HG03439 (cell line): ENCODE results near the gene XPNPEP3.
"Not testable (repeated sequence)": the region's sequence is repeated elsewhere in the genome, so short reads cannot be mapped to it uniquely, and the experiment has no call there.

ENCODE experiments used
- ATAC-seq: cut with Tn5 transposase; IDR thresholded peaks from one replicate; pipeline ENCODE4 v1.9.1; 2021; ENCODE audit warnings: mild to moderate bottlenecking, moderate library complexity; ENCODE audit not compliant: unreplicated experiment

The XPNPEP3 gene

GRCh38 chr22:40855979-40856512 lies 902 bp upstream of the XPNPEP3 start:
- ATAC-seq: peak; percentile 23

DNA sequence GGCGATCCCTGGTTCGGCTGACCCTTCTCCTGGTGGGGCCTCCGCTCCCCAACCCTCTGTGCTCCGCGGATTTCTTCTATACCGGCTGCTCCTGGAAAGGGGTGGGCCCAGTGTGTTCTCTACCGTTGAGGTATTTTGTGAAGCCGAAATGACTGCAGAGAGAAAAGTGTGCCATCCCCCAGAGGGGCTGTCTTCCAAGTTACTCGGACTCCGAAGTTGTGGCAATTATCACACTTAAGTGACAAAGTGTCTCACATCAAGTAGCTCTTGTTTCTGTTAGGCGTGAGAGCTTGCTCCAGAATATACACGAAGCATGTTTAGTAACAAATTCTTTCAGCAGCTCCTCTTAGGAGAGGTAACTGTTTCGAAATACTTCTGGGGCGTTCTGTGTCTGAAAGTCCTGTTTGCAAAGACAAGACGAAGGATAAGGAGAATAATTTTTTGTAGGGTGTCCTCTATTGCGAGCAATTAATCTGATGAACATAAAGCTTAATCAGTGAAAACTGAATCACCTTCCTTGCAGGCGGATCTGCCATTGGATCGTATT lies 434 bp downstream of the XPNPEP3 start:
- ATAC-seq: no peak

GRCh38 chr22:40862013-40862412 lies 5.1 kb downstream of the XPNPEP3 start, which contains the start of gene DNAJB7:
DNAJB7 (minus strand) TSS chr22:40862113; CDS start chr22:40861994, 119 bp downstream.
- no peak for ATAC-seq

GRCh38 chr22:40862537-40862936 lies 5.6 kb downstream of the XPNPEP3 start:
- no peak for ATAC-seq

DNA sequence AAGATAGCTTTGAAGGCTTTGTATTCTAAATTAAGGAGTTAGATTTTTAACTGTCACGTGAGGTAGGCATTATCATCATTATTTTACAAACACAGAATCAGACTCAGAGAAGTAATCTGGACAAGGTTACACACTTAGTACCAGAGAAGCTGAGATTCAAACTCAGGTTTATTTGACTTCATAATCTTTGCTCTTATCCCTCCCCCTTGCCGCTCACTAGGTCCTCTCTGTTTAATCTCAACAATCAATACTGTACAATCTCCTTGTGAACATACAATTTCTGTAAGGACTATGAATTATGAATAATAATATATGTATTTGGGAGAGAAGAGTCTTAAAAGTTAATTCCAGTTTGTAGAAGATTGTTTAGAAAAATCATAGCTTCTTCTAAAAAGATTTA lies 10.2 kb downstream of the XPNPEP3 start:
- ATAC-seq: no peak

DNA sequence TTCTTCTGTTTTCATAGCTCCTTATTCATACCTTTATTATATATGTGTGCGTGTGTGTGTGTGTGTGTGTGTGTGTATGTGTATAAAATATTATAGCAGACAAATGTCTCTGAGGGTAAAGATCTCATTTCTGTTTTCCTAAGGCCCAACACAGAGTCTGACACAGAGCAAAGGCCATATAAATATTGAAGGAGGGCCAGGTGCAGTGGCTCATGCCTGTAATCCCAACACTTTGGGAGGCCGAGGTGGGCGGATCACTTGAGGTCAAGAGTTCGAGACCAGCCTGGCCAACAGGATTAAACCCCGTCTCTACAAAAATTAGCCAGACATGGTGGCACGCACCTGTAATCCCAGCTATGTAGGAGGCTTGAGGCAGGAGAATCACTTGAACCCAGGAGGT lies 11.4 kb downstream of the XPNPEP3 start:
- not testable (repeated sequence) for ATAC-seq

DNA sequence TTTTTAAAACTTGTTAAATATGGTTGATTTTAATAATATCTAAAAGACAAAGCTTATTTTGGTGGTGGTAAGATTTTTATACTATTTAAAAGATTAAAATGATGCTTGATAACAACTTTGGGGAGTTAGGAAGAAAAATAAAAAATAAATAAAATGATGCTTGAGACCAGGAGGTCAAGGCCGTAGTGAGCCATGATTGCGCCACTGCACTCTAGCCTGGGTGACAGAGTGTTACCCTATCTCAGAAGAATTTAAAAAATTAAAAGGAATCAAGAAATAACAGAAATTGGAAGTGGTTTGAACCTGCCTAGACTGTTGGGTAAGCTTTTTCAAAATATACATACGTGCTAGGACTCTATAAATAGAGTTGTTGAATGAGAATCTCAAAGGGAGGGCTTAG lies 17.1 kb downstream of the XPNPEP3 start:
- ATAC-seq: no peak

GRCh38 chr22:40875111-40875510 lies 18.2 kb downstream of the XPNPEP3 start:
- no peak for ATAC-seq

DNA sequence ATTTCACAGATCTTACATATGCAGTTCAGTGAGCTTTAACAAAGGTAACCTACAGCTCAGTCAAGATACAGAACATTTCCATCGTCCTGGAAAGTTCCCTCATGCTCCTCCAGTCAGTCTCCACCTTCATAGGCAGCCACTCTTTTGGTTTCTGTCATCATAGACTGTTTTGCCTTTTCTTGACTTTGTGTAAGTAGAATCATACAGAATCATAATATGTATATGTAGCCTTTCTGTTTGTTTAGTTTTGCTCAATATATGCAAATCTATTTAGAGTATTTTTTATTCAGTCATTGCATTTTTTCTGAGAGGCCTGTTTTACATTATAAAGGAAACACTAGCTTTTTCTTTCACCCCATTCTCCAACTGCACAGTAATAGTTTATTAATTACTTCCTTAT lies 20.0 kb downstream of the XPNPEP3 start:
- no peak for ATAC-seq

DNA sequence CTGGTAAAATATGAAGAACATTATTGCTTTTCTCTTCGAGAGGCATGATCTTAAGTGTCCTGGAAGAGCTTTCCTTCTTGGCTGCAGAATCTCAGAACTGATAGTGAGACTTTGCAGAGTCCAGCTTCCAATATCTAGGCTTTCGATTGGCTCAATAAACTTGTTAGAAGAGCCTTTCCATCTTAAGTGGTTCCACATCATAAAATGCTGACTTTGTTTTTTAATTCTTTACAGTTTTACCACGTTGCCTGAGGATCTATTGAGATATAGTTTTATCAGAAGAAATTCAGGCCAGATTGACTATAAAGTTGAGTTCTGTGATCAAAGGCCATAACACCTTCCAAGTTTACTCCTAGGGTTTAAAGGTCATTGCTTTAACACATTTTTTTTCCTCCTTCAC lies 20.5 kb downstream of the XPNPEP3 start:
- no peak for ATAC-seq

DNA sequence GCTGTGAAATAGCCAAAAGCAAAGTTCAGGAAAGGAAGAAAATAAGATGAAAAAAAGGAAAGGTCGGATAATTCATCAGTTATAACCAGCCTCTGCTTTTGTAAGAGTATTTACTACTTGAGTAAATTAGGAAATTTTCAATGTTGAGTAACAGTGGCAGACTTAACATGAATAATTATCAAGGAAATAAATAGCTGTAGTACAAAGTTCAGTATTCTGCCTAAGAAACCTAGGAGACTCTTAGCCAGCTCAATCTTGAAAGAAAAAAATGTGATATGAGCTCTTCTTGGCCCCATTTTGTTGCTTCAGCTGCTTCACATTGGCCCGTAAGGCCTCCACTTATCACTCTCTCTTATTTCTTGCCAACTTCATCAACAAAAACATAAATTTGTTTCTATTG lies 22.0 kb downstream of the XPNPEP3 start:
- ATAC-seq: no peak

- no peak for ATAC-seq
Measured at GRCh38 chr22:40889116-40889515, 32.2 kb downstream of the XPNPEP3 start.

- ATAC-seq: no peak
Measured at GRCh38 chr22:40890881-40891280, 33.9 kb downstream of the XPNPEP3 start.

GRCh38 chr22:40894417-40894816 lies 37.5 kb downstream of the XPNPEP3 start:
- ATAC-seq: no peak

GRCh38 chr22:40898850-40899357 lies 42.0 kb downstream of the XPNPEP3 start:
- no peak for ATAC-seq

DNA sequence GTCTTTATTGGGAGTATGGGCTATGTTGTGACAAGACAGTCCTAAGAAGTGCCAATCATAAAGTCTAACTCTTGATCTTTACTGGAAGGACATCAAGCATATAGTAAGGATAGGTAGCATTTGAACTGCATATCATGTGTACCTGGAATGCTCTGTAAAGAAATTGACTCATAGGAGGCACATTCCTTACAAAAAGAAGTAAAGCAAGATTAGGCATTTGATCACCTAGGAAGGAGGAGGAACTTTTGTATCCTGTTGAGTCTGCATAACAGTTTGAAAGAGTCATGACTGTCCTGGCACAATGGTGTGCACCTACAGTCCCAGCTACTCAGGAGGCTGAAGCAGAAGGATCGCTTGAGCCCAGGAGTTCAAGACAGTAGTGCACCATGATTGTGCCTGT lies 47.2 kb downstream of the XPNPEP3 start:
- no peak for ATAC-seq

GRCh38 chr22:40908895-40909294 lies 51.9 kb downstream of the XPNPEP3 start:
- ATAC-seq: no peak

GRCh38 chr22:40911772-40912171 lies 54.8 kb downstream of the XPNPEP3 start:
- no peak for ATAC-seq

DNA sequence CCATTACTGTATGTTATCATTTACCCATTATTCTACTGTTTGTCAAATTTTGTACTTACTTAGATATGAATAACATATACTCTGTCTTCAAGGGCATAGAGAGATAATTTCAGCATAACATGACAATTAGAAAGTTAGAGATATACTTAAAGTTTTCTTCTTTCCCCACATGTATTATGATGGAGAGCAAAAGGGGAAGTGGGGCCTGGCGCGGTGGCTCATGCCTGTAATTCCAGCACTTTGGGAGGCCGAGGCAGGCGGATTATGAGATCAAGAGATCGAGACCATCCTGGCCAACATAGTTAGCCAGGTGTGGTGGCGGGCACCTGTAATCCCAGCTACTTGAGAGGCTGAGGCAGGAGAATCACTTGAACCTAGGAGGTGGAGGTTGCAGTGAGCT lies 56.0 kb downstream of the XPNPEP3 start:
- not testable (repeated sequence) for ATAC-seq

DNA sequence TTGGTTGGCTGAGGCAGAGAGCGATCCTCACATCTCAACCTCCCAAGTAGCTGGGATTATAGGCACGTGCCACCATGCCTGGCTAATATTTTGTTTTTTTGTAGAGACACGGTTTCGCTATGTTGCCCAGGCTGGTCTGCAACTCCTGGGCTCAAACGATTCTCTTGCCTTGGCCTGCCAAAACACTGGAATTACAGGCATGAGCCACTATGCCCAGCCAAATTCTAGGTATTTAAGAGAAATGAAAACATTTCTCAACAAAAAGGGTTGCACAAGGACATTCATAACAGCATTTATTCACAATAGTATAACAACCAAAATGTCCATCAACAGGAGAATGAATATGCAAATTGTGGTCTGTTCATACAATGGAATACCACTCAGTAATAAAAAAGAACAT lies 62.5 kb downstream of the XPNPEP3 start:
- no peak for ATAC-seq

- no peak for ATAC-seq
Measured at GRCh38 chr22:40920526-40920925, 63.6 kb downstream of the XPNPEP3 start.

- no peak for ATAC-seq
Measured at GRCh38 chr22:40922484-40923303, 65.7 kb downstream of the XPNPEP3 start.
